NCI-H524 (cell line): ENCODE results near the gene B3GALT4.
A peak's percentile ranks its signal among the peaks of the same experiment; 100 is the strongest.

Source experiments
- DNase-seq, 2 experiments: peaks; one replicate each; lab custom pipeline; 2025; lab: John Stamatoyannopoulos, UW

Gene B3GALT4

DNA sequence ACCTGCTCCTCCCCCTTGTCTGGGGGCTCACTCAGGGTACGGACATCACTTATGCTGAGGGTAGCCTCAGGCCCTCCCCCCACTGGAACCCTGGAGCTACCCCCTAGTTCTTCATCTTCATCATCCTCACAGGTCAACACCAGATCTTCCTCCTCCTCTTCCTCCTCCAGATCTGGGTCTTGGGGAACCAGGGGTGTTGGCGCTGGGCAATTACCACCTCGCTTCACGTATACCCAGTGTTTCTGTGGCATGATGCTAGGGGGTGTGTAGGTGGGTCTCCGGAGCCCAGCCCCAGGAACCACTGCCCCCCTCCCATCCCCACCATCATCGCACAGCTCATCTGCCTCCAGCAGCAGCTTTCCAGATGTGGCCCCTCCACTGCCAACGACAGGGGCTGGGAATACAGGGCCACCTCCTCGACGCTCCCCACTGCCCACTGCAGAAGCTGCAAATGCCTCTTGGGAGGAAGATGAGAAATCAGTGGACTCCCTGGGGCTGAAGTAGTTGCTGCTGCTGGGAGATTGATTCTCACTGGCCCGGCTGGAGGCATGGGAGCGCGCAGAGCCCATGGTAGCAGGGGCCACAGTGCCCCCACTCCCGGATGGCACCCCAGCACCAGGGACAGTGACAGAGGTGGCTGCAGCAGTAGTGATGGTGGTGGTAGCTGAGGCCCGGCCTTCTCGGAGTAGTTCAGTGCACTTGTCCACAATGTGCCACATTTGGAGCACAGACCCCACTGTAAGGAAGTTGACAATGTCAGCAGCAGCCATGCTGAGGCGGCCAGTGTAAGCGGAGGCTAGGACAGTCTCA is 39.1 kb downstream of the B3GALT4 start:
- DNase-seq = no peak

DNA sequence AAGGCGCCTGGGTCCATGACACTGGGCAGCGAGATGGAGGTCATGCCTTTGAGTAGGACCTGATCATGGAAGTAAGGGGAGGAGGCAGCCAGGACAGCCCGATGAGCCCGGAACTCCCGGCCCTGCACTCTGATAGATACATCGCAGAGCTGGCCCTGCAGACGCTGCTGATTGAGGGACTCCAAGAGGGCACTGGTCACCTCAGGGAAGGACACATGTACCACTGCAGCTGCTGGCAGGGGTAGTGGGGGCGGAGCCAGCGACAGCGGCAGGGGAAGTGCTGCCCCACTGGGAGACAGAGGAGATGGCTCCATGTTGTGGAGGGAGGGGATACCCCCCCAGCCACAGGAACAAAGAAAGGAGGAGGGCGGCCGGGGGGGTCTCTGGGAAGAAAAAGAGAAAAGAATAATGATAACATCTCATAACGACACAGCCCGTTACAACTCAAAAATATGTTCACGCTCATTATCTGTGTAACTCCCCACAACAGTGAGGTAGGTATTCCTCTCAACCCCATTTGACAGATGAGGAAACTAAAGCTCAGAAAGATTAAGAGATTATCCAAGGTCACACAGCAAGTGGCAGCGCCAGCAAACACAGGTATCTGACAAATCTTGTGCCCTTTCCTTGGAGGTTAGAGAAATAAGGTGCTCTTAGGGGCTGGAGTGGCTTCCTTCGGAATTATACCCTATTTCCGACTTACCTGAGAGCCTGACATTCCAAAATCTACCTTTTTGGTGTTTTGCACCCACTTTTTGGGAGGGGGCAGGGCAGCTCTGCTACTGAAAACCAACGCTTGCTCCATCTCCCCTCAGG is 39.9 kb downstream of the B3GALT4 start:
- no peak for DNase-seq

DNA sequence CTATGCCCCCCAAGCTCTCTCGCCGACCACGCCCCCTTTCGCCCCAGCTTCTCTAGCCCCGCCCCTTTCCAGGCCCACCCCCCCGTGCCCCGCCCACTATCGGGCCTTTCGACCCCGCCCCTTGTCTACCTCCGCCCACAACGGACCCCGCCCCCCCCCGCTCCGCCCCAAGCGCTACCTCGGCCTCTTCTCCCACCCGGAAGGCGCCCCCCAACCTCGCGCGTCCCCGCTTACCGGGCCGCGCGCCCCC is 40.4 kb downstream of the B3GALT4 start:
- DNase-seq = no peak

DNA sequence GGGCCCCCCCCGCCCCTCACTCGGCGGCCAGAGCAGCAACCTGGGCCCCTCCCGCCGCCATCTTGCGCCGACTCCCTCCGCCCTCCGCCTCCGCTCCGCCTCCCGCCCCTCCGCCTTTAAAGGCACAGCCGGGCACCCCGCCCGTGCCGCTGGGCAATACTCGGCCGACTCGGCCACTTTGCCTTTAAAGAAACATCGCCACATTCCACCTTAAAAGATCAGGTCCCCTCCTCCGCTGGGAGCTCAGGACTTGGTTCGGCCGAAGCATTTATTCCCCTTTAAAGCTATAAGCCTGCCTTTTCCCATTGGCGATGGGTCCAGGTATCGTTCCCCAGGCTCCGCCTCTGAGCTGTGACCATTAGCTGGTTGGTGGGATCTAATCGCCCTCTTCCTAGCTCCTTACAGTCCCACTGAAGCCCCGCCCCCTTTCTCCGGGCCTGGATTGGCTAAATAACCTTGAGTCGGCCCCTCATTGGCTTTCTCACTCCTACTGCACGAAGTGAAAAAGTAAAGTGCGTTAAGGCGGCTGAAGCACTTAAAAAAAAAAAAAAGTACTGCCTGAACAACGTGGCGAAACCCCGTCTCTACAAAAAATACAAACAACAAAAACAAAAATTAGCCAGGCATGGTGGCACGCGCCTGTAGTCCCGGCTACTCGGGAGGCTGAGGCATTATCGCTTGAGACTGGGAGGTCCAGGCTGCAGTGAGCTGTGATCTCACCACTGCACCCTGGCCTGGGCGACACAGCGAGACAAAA is 40.9 kb downstream of the B3GALT4 start, which contains the start of gene ZBTB22:
Gene ZBTB22, minus strand, starts transcription at position 76 of the 757 bp plus-strand sequence. CDS start 828 bp downstream, outside the sequence.
- peak; percentile 96 to 98 for DNase-seq

DNA sequence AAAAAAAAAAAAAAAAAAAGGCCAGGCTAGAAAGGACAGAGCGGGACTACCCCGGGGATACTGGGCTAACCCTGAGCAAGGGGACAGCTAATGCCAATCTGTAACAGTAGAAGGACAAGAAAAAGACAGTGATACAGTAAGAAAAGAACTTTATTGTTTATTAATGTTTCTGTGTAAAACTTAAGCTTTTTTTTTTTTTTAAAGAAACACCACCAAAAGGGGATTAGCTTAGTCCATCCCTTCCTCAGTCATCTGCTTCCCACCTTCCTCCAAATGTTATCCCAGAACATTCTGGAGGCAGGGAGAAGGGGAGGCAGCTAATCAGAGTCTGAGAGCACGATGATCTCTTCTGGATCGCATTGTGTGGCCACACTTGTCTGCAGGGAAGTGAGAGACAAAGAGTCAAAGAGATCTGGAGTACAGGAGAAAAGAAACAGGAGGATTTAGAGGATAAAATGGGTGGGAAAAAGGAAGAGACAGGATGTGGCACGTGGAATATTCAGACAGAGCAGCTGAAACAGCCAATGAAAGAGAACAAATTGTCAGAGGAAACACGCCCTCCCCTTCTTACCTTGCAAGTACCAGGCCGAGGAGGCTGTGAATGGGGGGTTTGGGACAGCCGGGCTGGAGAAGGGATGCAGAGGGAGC is 41.6 kb downstream of the B3GALT4 start:
- no peak for DNase-seq

DNA sequence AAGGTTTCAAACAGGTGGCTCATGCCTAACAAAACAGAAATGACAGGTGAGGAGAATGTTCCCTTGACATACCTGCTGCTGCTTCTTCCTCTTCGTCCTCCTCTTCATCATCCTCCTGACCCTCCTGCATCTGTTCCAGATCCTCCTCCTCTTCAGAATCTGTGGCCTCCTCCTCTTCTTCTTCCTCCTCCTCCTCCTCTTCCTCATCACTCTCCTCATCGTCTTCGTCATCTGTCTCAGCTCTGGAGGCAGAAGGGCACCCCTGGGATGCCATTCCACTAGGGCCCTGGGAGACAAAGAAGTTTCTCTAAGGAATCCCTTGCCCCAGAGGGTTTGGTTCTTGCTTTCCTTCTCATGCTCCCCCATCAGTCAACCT is 43.0 kb downstream of the B3GALT4 start:
- DNase-seq = no peak

DNA sequence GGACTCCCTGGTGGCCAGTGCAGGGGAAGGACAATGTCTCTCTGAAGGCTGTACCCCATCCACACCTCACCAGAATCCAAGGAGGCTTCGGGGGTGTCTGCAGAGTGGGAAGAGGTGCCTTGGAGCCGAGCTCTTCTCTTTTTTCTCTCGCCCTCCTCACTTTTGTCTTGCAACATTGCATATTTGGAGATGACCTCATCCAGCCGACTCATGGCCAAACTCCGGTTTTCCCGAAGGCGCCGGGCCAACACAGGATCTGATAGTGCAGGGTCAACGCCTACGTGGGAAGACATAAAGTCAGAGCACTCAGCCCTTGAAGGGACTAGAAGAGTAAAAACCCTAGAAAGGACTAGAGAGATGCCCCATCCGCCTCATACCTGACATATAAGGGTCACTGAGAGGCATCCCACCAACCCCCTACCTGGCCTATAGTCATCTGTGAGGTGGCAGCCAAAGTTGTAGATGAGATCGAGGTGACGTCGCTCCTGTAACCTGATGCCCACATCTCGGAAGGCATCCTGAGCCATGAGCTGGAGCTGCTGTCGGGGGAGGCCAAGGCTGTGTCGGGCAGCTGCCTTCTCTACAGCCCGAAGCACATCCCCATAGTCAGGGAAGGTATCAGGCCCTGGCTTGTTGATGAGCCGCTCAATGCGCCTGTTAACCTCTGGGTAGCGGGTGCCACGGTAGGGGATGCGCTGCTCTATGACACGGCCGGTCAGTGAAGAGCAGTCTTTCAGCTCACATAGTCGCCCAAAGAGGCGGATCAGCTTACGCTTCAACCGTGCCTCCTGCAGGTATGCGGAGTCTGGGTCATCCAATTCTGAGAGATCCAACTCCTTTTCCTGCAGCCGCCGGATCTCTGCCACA is 43.6 kb downstream of the B3GALT4 start:
- no peak for DNase-seq

DNA sequence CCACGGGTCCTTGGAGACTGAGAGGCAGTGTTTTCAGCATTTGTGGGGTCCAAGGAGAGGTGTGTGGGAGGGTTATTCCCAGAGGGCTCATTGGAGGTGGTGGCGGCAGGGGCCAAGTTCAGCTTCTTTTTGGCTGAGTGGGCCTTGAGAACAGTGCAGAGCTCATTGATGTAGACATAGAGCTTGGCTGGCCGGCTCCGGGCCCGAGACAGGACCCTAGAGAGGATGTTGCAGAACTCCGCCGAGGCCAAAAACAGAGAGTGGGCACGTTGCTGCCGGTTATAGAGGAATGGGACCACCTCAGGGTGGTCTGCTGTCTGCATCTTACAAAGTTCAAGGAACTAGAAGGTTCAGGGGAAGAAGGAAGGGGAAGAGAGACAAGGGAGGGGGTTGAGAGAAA is 44.3 kb downstream of the B3GALT4 start:
- no peak for DNase-seq

DNA sequence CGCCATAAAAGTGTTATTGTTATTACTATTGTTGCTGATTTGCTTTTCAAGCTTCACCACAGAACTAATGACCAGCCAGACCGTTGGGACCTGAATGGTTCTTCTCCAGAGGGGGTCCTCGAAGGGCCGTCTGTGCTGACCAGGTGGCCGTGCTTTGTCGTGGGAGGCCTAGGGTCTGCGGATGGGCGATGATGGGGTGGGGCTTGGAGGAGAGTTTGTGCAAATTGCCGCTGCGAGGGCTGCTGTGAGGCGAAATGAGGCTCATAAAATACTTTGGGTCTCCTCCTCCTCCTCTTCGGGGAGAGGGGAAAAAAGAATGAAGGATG is 46.7 kb downstream of the B3GALT4 start:
- peak in 1 of 2 experiments; percentile 70 for DNase-seq

DNA sequence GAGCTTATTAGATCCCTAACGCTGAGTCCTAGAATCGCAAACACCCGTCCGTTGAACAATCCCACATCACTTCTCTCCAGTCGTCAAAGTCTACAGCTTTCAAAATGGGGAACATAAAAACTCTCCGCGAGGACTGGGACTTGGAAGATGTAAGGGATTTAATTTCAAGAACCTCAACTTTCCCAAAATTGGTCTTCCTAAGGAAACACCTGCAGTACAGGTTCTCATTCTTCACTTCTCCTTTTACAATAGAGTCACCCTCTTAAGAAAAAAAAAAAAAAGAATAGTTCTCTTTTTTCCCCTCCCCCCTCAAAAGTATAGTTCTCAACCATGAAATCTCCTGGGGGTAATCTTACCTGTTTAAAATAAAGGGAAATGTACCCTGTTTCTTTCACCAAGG is 47.2 kb downstream of the B3GALT4 start:
- peak in 1 of 2 experiments; percentile 33 for DNase-seq
